HepG2 (cell line): ENCODE measurements around the gene LZTS2. TPM values are rescaled to one million over a fixed set of nuclear protein-coding genes. Genes with fewer than 3 reads are reported as not detected.
A peak's percentile ranks its signal among the peaks of the same experiment; 100 is the strongest.

Experiments
- ARHGAP35 ChIP-seq: sonication (generic); formaldehyde crosslinking; IDR thresholded peaks from 2 replicates; pipeline ENCODE4 v1.9.0; 2022; ENCODE audit warnings: mild to moderate bottlenecking, inconsistent platforms, moderate library complexity, missing genetic modification reagents, borderline replicate concordance
- ATF7-NPFF ChIP-seq: sonication (generic); formaldehyde crosslinking; IDR thresholded peaks from 2 replicates; pipeline ENCODE4 v1.8.1; 2023; ENCODE audit warnings: mild to moderate bottlenecking, low read depth, missing genetic modification reagents, moderate library complexity
- FOXK1 ChIP-seq: sonication (generic); formaldehyde crosslinking; IDR thresholded peaks from 2 replicates; pipeline ENCODE4 v1.4.0; 2020; ENCODE audit warnings: low read depth, missing genetic modification reagents, borderline replicate concordance
- GLI4 ChIP-seq: sonication (generic); formaldehyde crosslinking; IDR thresholded peaks from 2 replicates; pipeline ENCODE4 v1.5.1; 2020; ENCODE audit warnings: missing genetic modification reagents, mild to moderate bottlenecking, moderate library complexity, borderline replicate concordance
- POLR2G ChIP-seq: fragments of 200-400 bp; formaldehyde crosslinking; IDR thresholded peaks from 2 replicates; pipeline ENCODE4 v1.6.1; 2018; ENCODE audit warnings: mild to moderate bottlenecking, low read depth, low read length, moderate library complexity
- RBM22 ChIP-seq: fragments of 200-400 bp; formaldehyde crosslinking; optimal IDR thresholded peaks from 2 replicates; pipeline ENCODE3; 2017; ENCODE audit warnings: mild to moderate bottlenecking, low read length, moderate library complexity
- TAF15 ChIP-seq: fragments of 200-400 bp; formaldehyde crosslinking; IDR thresholded peaks from one replicate; pipeline ENCODE4 v1.6.1; 2018; ENCODE audit warnings: mild to moderate bottlenecking, low read depth, low read length; ENCODE audit not compliant: poor library complexity, severe bottlenecking
- ZFP41 ChIP-seq: sonication (generic); formaldehyde crosslinking; IDR thresholded peaks from 2 replicates; pipeline ENCODE4 v1.4.0; 2020; ENCODE audit warnings: mild to moderate bottlenecking, missing genetic modification reagents, borderline replicate concordance
- ZKSCAN1 ChIP-seq: fragments of 150-350 bp; IDR thresholded peaks from 2 replicates; pipeline ENCODE4 v1.6.1; 2014; ENCODE audit warnings: low read length
- polyA plus RNA-seq, 8 experiments: library from polyadenylated mRNA; depleted of rRNA in 3 of 8; stranded (reverse) in 7 of 8; unstranded in 1 of 8; fragments of >200 nt; fragmentation: Illumina TruSeq in 4 of 8; extraction: Trizol in 4 of 8; gene quantifications; 2 replicates each; pipeline versions ENCODE4 v1.2.1 to v1.2.3, GENCODE V29; 2011 to 2016; ENCODE audit warnings: low read depth in 4 of 8, missing spikeins in 1 of 8, mixed read lengths in 1 of 8; ENCODE audit not compliant: insufficient read depth in 1 of 8
- total RNA-seq, 5 experiments: library from RNA; depleted of rRNA; stranded (reverse); fragments of >200 nt; fragmentation: Illumina TruSeq; extraction: Trizol; gene quantifications; 2 replicates each; pipeline ENCODE4 v1.2.3, GENCODE V29; 2016; ENCODE audit warnings: low read depth in 1 of 5
- TF ChIP-seq, protein P1 (sequence below): sonication (generic); formaldehyde crosslinking; IDR thresholded peaks from 2 replicates; pipeline ENCODE4 v1.5.1; 2020; ENCODE audit warnings: mild to moderate bottlenecking, missing genetic modification reagents, borderline replicate concordance
- TF ChIP-seq, protein P2 (sequence below): IDR thresholded peaks from 2 replicates; pipeline ENCODE4 v1.6.1; 2018; ENCODE audit warnings: missing genetic modification reagents
- TF ChIP-seq, protein P3 (sequence below): IDR thresholded peaks from 2 replicates; pipeline ENCODE4 v1.6.1; 2016

The LZTS2 gene
- total and polyA plus RNA-seq, 2 of the 13 experiments (the other 11 are each of a cell fraction or from before 2014, with no cell fraction given): 43.6 to 65.6 TPM

DNA sequence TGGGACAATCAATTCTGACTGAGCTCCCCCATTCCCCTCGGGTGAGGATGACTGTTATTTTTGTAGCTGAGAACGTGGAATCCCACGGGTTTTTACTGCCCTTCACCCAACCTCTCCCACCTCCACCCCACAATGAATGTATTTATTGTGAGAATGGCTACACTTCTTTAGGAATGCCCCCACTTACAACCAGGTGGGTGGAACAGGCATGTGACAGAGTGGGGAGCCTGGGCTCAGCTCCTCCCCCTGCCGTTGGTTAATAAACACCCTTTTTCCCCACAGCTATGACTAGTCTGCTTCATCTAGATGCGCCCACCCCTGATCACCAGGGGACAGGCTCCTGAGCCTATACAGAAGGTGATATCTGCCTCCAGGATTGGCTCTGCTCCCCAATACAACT, 14.3 kb upstream of the LZTS2 start (continued):
- TF ChIP-seq, protein P1, sequence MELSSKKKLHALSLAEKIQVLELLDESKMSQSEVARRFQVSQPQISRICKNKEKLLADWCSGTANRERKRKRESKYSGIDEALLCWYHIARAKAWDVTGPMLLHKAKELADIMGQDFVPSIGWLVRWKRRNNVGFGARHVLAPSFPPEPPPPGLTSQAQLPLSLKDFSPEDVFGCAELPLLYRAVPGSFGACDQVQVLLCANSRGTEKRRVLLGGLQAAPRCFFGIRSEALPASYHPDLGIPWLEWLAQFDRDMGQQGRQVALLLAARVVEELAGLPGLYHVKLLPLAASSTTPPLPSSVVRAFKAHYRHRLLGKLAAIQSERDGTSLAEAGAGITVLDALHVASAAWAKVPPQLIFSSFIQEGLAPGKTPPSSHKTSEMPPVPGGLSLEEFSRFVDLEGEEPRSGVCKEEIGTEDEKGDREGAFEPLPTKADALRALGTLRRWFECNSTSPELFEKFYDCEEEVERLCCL (CRISPR knock-in tag): no peak
- TF ChIP-seq TAF15: no peak
- TF ChIP-seq ATF7-NPFF: no peak; the same call in 1 of the 2 replicates
- TF ChIP-seq ZKSCAN1: no peak
- TF ChIP-seq, protein P2, sequence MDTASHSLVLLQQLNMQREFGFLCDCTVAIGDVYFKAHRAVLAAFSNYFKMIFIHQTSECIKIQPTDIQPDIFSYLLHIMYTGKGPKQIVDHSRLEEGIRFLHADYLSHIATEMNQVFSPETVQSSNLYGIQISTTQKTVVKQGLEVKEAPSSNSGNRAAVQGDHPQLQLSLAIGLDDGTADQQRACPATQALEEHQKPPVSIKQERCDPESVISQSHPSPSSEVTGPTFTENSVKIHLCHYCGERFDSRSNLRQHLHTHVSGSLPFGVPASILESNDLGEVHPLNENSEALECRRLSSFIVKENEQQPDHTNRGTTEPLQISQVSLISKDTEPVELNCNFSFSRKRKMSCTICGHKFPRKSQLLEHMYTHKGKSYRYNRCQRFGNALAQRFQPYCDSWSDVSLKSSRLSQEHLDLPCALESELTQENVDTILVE (CRISPR knock-in tag): peak; percentile 51; the same call in 1 of the 2 replicates
- no peak for TF ChIP-seq ZFP41
- TF ChIP-seq, protein P3, sequence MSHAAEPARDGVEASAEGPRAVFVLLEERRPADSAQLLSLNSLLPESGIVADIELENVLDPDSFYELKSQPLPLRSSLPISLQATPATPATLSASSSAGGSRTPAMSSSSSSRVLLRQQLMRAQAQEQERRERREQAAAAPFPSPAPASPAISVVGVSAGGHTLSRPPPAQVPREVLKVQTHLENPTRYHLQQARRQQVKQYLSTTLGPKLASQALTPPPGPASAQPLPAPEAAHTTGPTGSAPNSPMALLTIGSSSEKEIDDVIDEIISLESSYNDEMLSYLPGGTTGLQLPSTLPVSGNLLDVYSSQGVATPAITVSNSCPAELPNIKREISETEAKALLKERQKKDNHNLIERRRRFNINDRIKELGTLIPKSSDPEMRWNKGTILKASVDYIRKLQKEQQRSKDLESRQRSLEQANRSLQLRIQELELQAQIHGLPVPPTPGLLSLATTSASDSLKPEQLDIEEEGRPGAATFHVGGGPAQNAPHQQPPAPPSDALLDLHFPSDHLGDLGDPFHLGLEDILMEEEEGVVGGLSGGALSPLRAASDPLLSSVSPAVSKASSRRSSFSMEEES (CRISPR knock-in tag): peak; percentile 62
- TF ChIP-seq POLR2G: peak; percentile 21; the same call in 1 of the 2 replicates
- TF ChIP-seq GLI4: no peak
- TF ChIP-seq FOXK1 (CRISPR knock-in tag): 0 out of 2 replicates have a peak, but pooled peaks have one; percentile 18
- TF ChIP-seq ARHGAP35 (CRISPR knock-in tag): no peak
- TF ChIP-seq RBM22: peak; percentile 80
